Measurements from ENCODE around the gene ZNF318.

Gene ZNF318

DNA sequence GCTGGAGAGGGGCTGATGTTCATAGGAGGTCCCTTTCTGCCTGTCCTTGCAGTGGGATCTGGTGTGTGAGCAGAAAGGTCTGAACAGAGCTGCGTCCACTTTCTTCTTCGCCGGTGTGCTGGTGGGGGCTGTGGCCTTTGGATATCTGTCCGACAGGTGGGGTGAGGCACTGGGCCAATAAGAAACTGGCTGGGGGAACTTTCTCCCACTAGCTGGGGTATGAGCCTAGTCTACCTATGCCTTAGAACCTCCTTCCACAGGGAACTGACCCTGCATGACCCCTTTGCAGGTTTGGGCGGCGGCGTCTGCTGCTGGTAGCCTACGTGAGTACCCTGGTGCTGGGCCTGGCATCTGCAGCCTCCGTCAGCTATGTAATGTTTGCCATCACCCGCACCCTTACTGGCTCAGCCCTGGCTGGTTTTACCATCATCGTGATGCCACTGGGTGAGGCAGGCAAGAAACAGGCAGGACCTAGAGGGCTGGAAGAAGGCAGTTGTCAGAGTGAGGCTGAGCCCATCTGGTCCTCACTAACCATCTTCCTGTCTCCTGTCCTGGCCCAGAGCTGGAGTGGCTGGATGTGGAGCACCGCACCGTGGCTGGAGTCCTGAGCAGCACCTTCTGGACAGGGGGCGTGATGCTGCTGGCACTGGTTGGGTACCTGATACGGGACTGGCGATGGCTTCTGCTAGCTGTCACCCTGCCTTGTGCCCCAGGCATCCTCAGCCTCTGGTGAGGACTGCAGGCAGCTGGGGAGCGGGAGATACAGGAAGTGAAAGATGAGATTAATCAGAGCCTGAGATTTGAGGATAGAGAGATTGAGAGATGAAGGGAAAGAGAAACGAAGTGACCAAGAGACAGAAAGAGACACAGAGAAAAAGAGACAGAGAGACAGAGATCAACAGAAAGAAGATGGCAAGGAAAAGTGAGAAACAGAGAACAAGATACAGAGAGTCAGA lies 69.8 kb downstream of the ZNF318 start:
- no peak for DNase-seq (ENCODE audit: low read depth in 2 of 2)

DNA sequence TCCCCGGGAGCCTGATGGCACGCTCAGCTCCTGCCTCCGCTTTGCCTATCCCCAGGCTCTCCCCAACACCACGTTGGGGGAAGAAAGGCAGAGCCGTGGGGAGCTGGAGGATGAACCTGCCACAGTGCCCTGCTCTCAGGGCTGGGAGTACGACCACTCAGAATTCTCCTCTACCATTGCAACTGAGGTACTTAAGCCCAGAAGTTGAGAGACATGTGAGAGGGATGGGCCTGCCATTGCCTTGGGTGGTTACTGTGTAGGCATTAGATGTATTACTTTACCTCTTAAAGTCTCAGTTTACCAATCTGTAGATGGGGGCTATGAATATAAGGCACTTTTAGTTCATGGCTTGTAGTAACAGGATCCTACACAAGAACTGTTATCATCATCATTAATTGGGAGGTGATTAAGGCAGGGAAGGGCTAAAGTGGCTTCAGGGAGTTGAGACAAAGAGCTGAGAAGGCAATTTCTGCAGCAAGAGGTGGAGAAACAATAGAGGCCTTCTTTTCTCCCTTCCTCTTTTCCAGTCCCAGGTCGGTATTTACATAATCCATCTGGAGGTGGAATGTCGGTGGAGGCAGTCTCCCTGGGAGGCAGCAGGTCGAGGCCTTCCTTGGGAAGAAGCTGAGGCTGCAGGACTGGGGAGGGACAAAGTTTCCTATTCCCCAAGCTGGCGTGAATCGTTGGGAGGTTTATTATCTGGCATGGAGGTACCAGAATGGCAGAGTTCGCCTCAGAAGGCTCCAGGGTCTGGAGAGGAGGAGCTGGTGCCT lies 70.7 kb downstream of the ZNF318 start:
- no peak for DNase-seq (ENCODE audit: low read depth in 2 of 2)

DNA sequence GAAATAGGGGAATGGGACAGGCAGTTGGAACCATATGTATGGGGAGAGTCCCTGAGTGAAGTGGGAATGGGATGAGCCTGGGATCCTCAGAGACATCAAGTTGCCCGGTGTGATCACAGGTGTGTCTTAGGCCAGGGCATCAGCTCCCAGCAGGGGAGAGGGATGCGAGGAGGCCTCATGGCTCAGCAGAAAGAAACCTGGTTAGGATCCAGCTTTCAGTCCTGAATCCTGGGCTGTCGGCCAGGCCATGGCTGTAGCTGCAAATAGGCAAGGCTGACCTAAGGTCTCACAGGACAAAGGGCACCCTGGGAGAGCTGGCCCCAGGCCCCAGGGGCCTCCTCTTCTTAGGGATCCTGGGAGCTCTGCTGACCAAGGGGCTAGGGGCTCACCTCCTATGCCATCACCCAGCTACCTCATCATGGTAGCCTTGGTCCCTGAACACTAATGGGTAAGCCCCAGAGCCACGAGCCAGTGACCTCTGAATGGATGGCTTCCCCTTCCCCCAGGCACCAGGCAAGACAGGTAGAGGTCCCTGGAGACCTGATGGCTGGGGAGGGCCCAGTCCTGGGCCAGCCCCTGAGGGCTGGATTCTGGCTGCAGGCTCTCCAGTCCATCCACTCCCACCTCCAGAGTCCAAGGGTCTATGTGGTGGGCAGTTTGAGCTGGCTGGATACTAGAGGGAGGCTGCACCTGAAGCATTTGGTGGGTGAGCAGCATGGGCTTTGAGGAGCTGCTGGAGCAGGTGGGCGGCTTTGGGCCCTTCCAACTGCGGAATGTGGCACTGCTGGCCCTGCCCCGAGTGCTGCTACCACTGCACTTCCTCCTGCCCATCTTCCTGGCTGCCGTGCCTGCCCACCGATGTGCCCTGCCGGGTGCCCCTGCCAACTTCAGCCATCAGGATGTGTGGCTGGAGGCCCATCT lies 71.5 kb downstream of the ZNF318 start, which contains the start of gene SLC22A7:
TSS of gene SLC22A7 (plus strand) at position 617 of the 921 bp plus-strand sequence. CDS start at position 716, 99 bp downstream.
- no peak for DNase-seq (ENCODE audit: low read depth in 2 of 2)

DNA sequence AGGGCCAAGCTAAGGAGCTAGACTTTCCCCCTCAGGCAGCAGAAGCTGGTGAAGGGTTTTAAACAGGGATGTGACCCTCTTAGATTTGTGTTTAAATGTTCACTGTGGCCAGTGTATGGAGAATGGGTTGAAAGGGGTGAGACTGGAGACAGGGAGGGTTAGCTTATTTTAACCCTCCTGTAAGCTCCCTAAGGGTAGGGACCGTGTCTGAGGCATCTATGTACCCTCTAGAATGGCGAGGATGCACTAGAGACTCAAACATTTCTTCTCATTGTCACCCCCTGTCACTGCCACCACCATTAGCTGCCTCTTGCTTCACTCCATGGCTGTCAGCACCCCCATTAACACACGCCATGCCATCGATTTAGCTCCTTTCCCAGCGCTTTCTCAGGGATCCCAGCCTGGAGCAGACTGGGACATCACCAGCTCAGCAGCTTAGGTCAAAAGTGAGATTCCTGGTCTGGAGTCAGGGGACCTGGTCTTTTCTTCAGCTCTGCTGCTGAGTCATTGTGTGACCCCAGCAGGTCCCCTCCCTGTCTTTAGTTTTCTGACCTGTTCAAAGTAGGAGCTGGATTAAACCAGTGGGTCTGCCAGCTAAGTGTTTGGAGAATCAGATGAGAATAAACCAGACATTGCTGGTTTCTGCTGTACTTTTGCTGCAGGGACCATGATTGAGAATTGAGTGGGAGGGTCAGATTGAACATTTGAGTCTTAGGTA lies 72.5 kb downstream of the ZNF318 start:
- no peak for DNase-seq (ENCODE audit: low read depth in 2 of 2)

DNA sequence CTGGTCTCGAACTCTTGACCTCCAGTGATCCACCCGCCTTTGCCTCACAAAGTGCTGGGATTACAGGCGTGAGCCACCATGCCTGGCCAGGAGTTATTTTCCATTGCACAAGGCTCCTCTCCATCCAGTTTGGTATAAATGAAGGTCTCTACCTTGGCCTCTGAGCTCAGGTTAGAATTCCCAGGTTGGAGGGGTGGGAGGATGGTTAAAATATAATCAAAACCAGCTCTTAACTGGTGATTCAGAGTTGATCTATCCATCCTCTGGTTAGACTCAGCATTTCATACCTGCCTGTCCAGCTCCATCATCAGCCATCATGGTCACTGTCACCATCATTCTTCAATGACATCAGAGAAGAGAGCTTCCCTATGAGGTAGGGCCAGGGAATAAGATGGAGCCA lies 74.0 kb downstream of the ZNF318 start:
- no peak for DNase-seq (ENCODE audit: low read depth in 2 of 2)

DNA sequence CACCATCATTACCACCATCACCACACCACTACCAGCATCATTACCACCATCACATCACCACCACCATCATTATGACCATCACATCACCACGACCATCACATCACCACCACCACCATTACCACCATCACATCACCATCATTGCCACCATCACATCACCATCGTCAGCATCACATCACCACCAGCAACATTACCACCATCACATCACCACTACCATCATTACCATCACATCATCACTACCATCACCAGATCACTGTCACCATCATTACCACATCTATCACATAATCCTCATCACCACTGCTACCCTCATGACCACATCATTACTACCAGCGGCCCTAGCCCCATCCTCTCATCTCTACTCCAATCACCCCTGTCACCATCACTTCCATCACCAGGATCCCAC lies 74.9 kb downstream of the ZNF318 start:
- DNase-seq (ENCODE audit: low read depth in 2 of 2) = no peak

DNA sequence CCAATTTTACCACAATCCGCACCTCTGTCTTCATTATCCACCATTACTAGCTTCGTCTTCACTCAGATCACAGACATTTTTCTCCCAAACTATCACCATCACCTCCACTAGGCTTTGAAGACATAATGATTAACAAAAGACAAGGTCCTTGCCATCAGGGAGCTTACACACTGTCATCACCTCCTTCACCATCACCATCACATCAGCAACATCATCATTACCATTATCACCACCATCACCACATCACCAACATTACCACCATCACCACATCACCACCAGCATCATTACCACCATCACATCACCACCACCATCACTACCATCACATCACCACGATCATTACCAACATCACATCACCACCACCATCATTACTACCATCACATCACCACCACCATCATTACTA lies 75.7 kb downstream of the ZNF318 start:
- DNase-seq (ENCODE audit: low read depth in 2 of 2) = no peak

DNA sequence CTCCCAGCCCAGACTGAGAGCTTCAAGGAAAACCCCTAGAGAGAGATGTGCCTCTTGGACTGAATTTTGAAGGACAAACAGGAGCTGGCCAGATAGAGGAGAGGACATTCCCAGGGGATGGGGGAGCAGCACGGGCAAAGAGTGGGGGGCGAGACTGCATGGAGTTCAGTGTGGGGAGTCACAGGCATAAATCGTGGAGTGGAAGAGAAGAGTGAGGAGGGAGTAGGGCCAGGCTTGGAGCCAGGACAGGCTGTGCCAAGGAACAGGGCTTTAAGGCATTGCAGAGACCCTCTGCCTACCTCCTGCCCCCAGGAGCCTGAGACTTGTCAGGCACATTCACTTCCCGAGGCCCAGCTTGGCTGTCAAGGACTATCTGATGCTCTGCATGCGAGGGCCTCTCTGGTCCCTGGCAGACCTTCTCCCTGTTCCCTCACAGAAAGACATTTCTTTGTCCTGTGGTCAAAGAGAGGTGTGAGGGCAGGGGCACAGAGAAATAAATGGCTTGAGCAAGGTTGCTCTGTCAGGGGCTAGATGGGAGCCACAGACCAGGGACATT lies 76.6 kb downstream of the ZNF318 start:
- DNase-seq (ENCODE audit: low read depth in 2 of 2) = no peak

DNA sequence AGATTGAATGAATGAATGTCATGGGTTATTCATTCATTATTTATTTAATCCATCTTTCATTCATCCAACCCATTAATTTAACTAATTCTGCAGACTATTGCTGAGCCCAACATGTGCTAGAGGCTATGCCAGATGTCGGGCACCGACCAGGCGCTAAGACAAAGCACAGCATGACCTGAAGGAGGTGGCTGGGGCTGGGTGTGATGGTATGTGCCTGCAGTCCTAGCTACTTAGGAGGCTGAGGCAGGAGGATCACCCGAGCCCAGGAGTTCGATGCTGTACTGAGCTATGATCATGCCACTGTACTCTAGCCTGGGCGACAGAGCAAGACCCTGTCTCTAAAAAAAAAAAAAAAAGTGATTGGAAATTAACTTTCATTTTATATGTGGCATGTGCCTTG lies 77.1 kb downstream of the ZNF318 start:
- no peak for DNase-seq (ENCODE audit: low read depth in 2 of 2)

DNA sequence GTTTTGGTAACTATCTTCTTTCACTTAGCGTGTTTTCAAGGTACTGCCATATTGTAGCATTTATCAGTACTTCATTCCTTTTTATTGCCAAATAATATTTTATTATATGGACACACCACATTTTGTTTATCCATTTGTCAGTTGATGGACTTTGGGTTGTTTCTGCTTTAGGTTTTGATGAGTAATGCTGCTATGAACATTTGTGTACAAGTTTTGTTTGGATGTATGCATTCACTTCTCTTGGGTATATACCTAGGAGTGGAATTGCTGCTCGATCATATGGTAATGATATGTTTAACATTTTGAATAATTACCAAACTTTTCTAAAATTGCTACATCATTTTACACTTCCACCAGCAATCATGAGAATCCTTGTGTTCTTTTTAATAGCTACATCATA lies 77.7 kb downstream of the ZNF318 start:
- DNase-seq (ENCODE audit: low read depth in 2 of 2) = no peak

DNA sequence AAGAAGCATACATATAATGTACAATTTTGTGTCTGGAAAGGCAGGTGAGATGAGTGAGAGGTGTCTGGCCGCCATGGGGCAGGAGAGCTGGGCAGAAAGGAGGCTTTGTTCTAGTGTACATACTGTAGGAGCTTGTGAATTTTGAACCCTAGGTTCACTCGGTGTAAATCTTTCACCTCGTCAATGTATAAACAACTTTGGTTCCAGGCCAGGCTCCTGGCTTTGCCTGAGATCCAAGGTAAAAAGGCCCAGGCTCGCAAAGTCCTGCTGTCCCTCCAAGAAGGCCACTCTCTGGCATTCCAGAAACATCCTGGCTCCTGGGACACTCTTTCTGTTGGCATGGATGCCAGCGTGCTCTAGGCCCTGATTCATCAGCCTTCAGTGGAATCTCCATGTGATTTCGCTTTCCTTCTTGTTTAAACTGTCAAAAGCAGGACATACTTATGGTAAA lies 78.5 kb downstream of the ZNF318 start:
- DNase-seq (ENCODE audit: low read depth in 2 of 2) = no peak

DNA sequence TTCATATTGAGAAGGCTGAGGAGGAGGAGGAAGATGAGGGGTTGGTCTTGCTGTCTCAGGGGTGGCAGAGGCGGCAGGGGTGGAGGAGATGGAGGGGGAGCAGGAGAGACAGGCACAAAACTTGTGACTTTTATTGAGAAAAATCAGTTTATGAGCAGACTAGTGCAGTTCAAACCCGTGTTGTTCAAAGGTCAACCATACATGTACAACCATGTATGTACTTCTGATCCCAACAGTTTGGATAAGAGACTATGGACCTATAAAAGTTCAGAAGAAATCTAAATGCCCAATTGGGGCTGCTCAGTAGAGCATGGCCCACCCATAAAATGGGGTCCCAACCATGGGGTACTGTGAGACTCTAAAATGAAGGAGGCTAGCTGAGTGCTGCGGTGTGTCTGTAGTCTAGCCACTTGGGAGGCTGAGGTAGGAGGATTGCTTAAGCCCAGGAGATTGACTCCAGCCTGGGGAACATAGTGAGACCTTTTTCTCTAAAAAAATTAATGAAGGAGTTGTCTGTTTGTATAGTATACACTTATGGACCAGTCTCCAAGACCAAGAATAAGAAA lies 79.0 kb downstream of the ZNF318 start:
- DNase-seq (ENCODE audit: low read depth in 2 of 2) = no peak

DNA sequence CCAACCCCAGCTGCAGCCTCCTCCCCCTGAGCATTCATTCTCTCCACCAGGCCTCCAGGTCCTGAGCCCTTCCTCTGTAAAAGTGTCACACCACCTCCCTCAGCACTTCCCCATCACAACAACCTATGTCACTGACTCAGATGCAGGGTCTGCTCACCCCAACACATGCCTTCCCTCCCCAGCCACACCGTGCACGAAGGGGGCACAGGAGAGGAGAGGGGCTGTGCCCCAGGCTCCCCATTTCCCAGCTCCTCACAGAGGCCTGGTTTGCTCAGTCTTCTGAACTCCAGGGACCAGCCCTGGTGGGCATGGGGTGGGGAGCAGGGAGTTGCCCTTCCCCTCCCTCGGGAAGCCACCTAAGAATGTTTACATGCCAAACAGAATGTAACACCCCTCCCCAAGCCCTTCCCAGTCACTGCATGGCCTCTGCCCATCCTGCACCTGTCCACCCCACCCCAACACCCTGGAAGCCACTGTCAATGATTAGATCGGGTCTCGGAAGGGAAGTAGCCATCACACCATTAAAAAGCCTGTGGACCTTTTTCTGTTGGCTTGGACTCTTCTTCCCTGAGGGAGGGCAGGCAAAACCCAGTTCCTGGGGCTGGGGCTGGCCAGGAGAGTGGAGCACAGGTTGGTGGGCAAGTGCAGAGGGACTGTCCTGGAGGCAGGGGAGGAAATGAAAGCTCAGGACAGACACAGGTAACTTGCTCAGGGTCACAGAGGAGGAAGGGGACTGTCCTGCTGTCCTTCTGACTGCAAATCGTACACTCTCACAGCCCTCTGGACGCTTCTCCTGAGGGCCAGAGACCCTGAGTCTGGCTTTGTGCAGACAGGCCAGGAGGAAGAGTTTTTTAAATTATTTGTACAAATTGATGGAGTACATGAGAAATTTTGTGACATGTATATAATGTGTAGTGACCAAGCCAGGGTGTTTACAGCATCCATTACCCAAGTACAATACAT lies 81.4 kb downstream of the ZNF318 start:
- no peak for DNase-seq (ENCODE audit: low read depth in 2 of 2)

DNA sequence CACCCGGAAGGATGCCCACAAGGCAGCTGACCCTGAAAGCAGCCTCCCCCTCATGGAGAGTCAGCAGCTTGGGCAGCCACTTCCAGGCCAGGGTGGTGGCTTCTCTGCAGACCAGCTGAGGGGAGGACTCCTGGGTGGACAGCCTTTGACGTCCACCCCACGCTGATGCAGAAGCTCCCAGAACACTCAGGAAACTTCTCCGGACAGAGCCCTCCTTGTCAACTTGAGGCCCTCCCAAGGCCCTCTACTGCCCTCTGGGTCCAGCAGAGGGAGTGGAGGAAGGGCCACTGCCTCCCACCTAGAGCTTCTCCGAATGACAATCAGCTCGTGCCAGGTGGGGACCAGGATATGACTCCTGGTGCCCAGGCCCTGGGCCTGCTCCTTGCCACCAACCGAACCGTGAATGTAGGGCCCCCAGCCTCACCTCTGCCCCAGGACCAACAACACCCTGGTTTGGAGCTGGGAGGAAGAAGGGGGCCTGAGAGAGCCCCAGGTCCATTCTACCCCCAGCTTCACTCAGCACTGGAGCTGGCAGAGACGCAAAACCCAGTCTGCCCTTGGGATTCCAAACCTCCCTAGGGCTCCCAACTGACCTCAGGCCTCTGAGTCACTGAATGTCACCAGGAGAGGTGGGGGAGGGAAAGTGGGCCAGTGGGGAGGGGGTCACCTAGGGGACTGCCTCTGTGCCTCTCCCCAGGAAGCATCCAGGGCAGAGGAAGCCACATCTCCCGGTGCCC lies 82.3 kb downstream of the ZNF318 start:
- DNase-seq (ENCODE audit: low read depth in 2 of 2) = no peak

DNA sequence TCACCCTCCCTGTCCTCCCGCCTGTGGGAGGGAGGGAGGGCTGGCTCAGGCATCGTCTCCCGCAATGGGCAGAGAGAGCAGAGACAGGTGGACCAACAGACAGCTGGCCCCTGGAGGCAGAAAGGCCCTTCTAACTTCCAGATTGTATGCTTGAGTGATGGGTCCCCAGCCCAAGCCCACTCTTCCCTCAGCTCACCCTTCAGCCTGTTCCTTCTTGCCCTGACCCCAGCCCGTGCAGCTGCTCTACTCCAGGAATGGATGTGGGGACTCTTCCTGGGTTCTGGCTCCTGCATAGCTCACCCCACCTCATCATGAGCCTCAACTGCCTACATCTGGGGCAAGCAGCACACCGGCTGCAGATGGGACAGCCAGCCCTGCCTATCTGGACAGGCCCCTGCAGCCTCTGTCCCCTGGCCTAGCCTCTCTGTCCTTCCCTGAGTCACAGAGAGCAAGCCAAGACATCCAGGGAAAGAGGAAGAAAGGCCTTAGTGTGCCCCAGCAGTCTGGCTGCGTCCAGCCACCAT lies 82.9 kb downstream of the ZNF318 start:
- no peak for DNase-seq (ENCODE audit: low read depth in 2 of 2)

Measured in stimulated activated CD4-positive, alpha-beta T cell treated with anti-CD3 and anti-CD28 coated beads, Interleukin-1b, Interleukin-23, amount 100 ng/mL, for 4 hours (primary cell).